Naive thymus-derived CD4-positive, alpha-beta T cell (primary cell): ENCODE data around the gene PAK6. TPM values are rescaled to one million over a fixed set of nuclear protein-coding genes. Genes with fewer than 3 reads are reported as not detected.

Source experiments
- ATAC-seq: fragments of 150-1000 bp; cut with Tn5 transposase; 2 replicates; pipeline ENCODE4 v1.10.0; 2021; ENCODE audit warnings: mild to moderate bottlenecking, moderate library complexity
- CTCF ChIA-PET: fragments of 350-600 bp; sonication (Branson Sonifier 250); formaldehyde crosslinking; loops from one replicate; lab custom pipeline; 2021; ENCODE audit warnings: antibody characterized with exemption; lab: Charles Lee
- POLR2A ChIA-PET: fragments of 350-600 bp; sonication (Branson Sonifier 250); formaldehyde crosslinking; loops from one replicate; lab custom pipeline; 2021; ENCODE audit warnings: antibody characterized with exemption, inconsistent platforms; lab: Charles Lee
- DNase-seq, 9 donors: peaks; one replicate each; pipeline versions ENCODE4 v3.0.0 to v3.0.0-alpha.2; 2020 to 2022; ENCODE audit warnings: mixed read lengths in 1 of 9
- H3K27ac ChIP-seq: one replicate; pipeline ENCODE4 v1.7.0; 2013; ENCODE audit warnings: mild to moderate bottlenecking, low read depth, low read length, moderate library complexity
- H3K27me3 ChIP-seq, 2 donors: one replicate each; pipeline ENCODE4 v1.7.0; 2013; ENCODE audit warnings: low read length in 2 of 2, mild to moderate bottlenecking in 2 of 2, moderate library complexity in 2 of 2; ENCODE audit not compliant: control insufficient read depth in 2 of 2, insufficient read depth in 2 of 2
- H3K36me3 ChIP-seq, 3 experiments: 1 replicate in 2 of 3; 2 replicates in 1 of 3; pipeline ENCODE4 v1.7.0; 2013; ENCODE audit warnings: low read length in 3 of 3, mild to moderate bottlenecking in 3 of 3, moderate library complexity in 1 of 3; ENCODE audit not compliant: insufficient read depth in 3 of 3, control insufficient read depth in 2 of 3
- H3K4me1 ChIP-seq, 2 donors: one replicate each; pipeline ENCODE4 v1.7.0; 2013; ENCODE audit warnings: low read length in 2 of 2, mild to moderate bottlenecking in 2 of 2, moderate library complexity in 1 of 2; ENCODE audit not compliant: control insufficient read depth in 2 of 2, insufficient read depth in 2 of 2
- H3K4me3 ChIP-seq: 2 replicates; pipeline ENCODE4 v1.7.0; 2013; ENCODE audit warnings: mild to moderate bottlenecking, low read length
- H3K9me3 ChIP-seq, 3 experiments: 1 replicate in 2 of 3; 2 replicates in 1 of 3; pipeline ENCODE4 v1.7.0; 2013; ENCODE audit warnings: low read length in 3 of 3; ENCODE audit not compliant: control insufficient read depth in 2 of 3
- H3K27ac Mint-ChIP-seq, 9 donors: one replicate each; pipeline ENCODE4 v1.8.0; 2020 to 2022; ENCODE audit warnings: mixed read lengths in 9 of 9, mild to moderate bottlenecking in 8 of 9, moderate library complexity in 5 of 9, inconsistent platforms in 2 of 9
- H3K27me3 Mint-ChIP-seq, 5 donors: one replicate each; pipeline ENCODE4 v1.8.0; 2021 to 2022; ENCODE audit warnings: mixed read lengths in 5 of 5, mild to moderate bottlenecking in 1 of 5
- H3K36me3 Mint-ChIP-seq, 5 donors: one replicate each; pipeline ENCODE4 v1.8.0; 2020 to 2022; ENCODE audit warnings: mixed read lengths in 5 of 5, mild to moderate bottlenecking in 3 of 5, inconsistent platforms in 1 of 5
- H3K4me1 Mint-ChIP-seq, 7 donors: one replicate each; pipeline ENCODE4 v1.8.0; 2020 to 2022; ENCODE audit warnings: mixed read lengths in 7 of 7, mild to moderate bottlenecking in 3 of 7, inconsistent platforms in 1 of 7
- H3K4me3 Mint-ChIP-seq, 10 donors: one replicate each; pipeline ENCODE4 v1.8.0; 2020 to 2022; ENCODE audit warnings: mild to moderate bottlenecking in 10 of 10, mixed read lengths in 10 of 10, moderate library complexity in 6 of 10, inconsistent platforms in 2 of 10
- H3K9me3 Mint-ChIP-seq, 11 donors: one replicate each; pipeline ENCODE4 v1.8.0; 2020 to 2022; ENCODE audit warnings: mixed read lengths in 11 of 11, mild to moderate bottlenecking in 4 of 11, inconsistent platforms in 1 of 11, moderate library complexity in 1 of 11
- intact Hi-C, 2 donors: fragments of 100-400 bp; cut with micrococcal nuclease; formaldehyde crosslinking; loops; one replicate each; pipeline ENCODE4 v1.15.1; 2023
- polyA plus RNA-seq, 2 donors: library from polyadenylated mRNA; unstranded; fragments of 300-500 nt; fragmentation: Illumina TruSeq; gene quantifications; one replicate each; pipeline ENCODE4 v1.2.3, GENCODE V29; 2021
- total RNA-seq, 6 experiments: library from RNA in 5 of 6; stranded (reverse) in 5 of 6; gene quantifications; 1 replicate in 5 of 6; 2 replicates in 1 of 6; pipeline ENCODE4 v1.2.3 and lab custom pipeline; 2021 to 2026

Gene PAK6
- total and polyA plus RNA-seq, 7 experiments from 2014 or later, result 0.58 to 1.9 TPM; not detected in 5

- H3K9me3 ChIP-seq, result no peaks in the 10 kb centered on the region
- peaks cover 0 to 3% of the 10 kb centered on the region in 2 donors for H3K4me1 ChIP-seq
- H3K27me3 Mint-ChIP-seq, result peaks cover 17 to 56% (median 21%) of the 10 kb centered on the region in 5 donors
- ChIA-PET POLR2A (interaction anchor here (0.7 to 3.8 kb wide), 3 partner anchors 30 to 59 kb away, joined by 3 to 29 read pairs (median 5); partner anchors contain the start of gene PLCB2), CTCF (interaction anchor here (0.6 to 4.5 kb wide), 27 partner anchors 10 to 498 kb away, joined by 3 to 143 read pairs (median 4); partner anchors contain the start of genes CCDC9B, INAFM2 and PLCB2)
- H3K4me3 ChIP-seq, result no peak overlapping the region
- no peaks in the 10 kb centered on the region for H3K36me3 ChIP-seq
- no peak overlapping the region for H3K27ac Mint-ChIP-seq
- intact Hi-C loops, result loop anchor here (1.0 to 5.0 kb wide), 4 partner anchors 31 to 143 kb away; partner anchors contain the start of gene INAFM2 (in 2 of the 2)
- ATAC-seq (peak; percentile 49), DNase-seq (peak; percentile 22 to 84 (median 59))
- peaks cover 0 to 20% (median 5%) of the 10 kb centered on the region in 7 donors for H3K4me1 Mint-ChIP-seq
- H3K27me3 ChIP-seq, result peaks cover 0 to 13% of the 10 kb centered on the region in 2 donors
- H3K27ac ChIP-seq, result no peak overlapping the region
- H3K36me3 Mint-ChIP-seq, result peaks cover 0 to 3% (median 0%) of the 10 kb centered on the region in 5 donors
- peak overlapping the region in 2 of 10 donors; percentile 4 to 39 for H3K4me3 Mint-ChIP-seq
- H3K9me3 Mint-ChIP-seq, result no peaks in the 10 kb centered on the region
These were observed 40.7 kb downstream of the PAK6 start for GRCh38 chr15:40279437-40280141.

- Histone ChIP-seq H3K9me3 (no peaks in the 10 kb centered on the region), H3K36me3 (no peaks in the 10 kb centered on the region), H3K27ac (no peak overlapping the region), H3K27me3 (peaks cover 0 to 13% of the 10 kb centered on the region in 2 donors), H3K4me3 (no peak overlapping the region), H3K4me1 (peaks cover 0 to 3% of the 10 kb centered on the region in 2 donors)
- ATAC-seq (no peak), DNase-seq (no peak)
- ChIA-PET CTCF (interaction anchor here (0.8 to 4.5 kb wide), 11 partner anchors 9 to 238 kb away, joined by 3 to 143 read pairs (median 4); partner anchors contain the start of genes CCDC9B, INAFM2 and PLCB2), POLR2A (interaction anchor here (3.8 kb wide), 1 partner anchor 29 kb away, joined by 29 read pairs; the partner anchor contains the start of gene PLCB2)
- peaks cover 0 to 17% (median 5%) of the 10 kb centered on the region in 7 donors for H3K4me1 Mint-ChIP-seq
- H3K36me3 Mint-ChIP-seq, result peaks cover 0 to 3% (median 0%) of the 10 kb centered on the region in 5 donors
- peaks cover 0 to under 1% (median 0%) of the 10 kb centered on the region in 11 donors for H3K9me3 Mint-ChIP-seq
- peaks cover 17 to 56% (median 21%) of the 10 kb centered on the region in 5 donors for H3K27me3 Mint-ChIP-seq
- H3K27ac Mint-ChIP-seq, result no peak overlapping the region
- intact Hi-C loops, result loop anchor here (5.0 kb wide), 1 partner anchor 42 kb away; the partner anchor contains the start of gene INAFM2 (in 2 of the 2)
- H3K4me3 Mint-ChIP-seq, result peak overlapping the region in 8 of 10 donors; percentile 35 to 76 (median 60)
These were observed 41.6 kb downstream of the PAK6 start for GRCh38 chr15:40280260-40281056.

- no peak overlapping the region for H3K27ac Mint-ChIP-seq
- H3K27me3 Mint-ChIP-seq, result peaks cover 17 to 56% (median 21%) of the 10 kb centered on the region in 5 donors
- H3K9me3 Mint-ChIP-seq, result peaks cover 0 to 2% (median 0%) of the 10 kb centered on the region in 11 donors
- no peaks in the 10 kb centered on the region for H3K9me3 ChIP-seq
- DNase-seq, result no peak
- H3K4me1 Mint-ChIP-seq, result peaks cover 0 to 11% (median 5%) of the 10 kb centered on the region in 7 donors
- POLR2A ChIA-PET, result interaction anchor here (3.8 kb wide), 1 partner anchor 28 kb away, joined by 29 read pairs; the partner anchor contains the start of gene PLCB2
- peaks cover 0 to 3% (median 0%) of the 10 kb centered on the region in 5 donors for H3K36me3 Mint-ChIP-seq
- no peak overlapping the region for H3K27ac ChIP-seq
- CTCF ChIA-PET, result interaction anchor here (1.0 to 4.5 kb wide), 7 partner anchors 9 to 236 kb away, joined by 3 to 143 read pairs (median 8); partner anchors contain the start of genes CCDC9B and PLCB2
- H3K36me3 ChIP-seq, result no peaks in the 10 kb centered on the region
- peaks cover 0 to 13% of the 10 kb centered on the region in 2 donors for H3K27me3 ChIP-seq
- peak overlapping the region; percentile 35 to 76 (median 58) for H3K4me3 Mint-ChIP-seq
- intact Hi-C loops, result loop anchor here (5.0 kb wide), 1 partner anchor 41 kb away; the partner anchor contains the start of gene INAFM2 (in 2 of the 2)
- no peak for ATAC-seq
- H3K4me3 ChIP-seq, result no peak overlapping the region
- peaks cover 0 to 3% of the 10 kb centered on the region in 2 donors for H3K4me1 ChIP-seq
These were observed 42.4 kb downstream of the PAK6 start for GRCh38 chr15:40281057-40281800.

- Mint-ChIP-seq H3K4me3 (peak overlapping the region in 1 of 10 donors; percentile 77), H3K27me3 (peaks cover 17 to 51% (median 21%) of the 10 kb centered on the region in 5 donors), H3K27ac (no peak overlapping the region), H3K36me3 (peaks cover 0 to 3% (median 0%) of the 10 kb centered on the region in 5 donors), H3K4me1 (peaks cover 0 to 11% (median 5%) of the 10 kb centered on the region in 7 donors), H3K9me3 (peaks cover 0 to 2% (median 0%) of the 10 kb centered on the region in 11 donors)
- no peak overlapping the region for H3K27ac ChIP-seq
- ChIA-PET CTCF (interaction anchor here (1.0 to 2.8 kb wide), 3 partner anchors 26 to 236 kb away, joined by 3 to 11 read pairs (median 4); partner anchors contain the start of gene PLCB2), POLR2A (no interaction called here)
- peaks cover 0 to 3% of the 10 kb centered on the region in 2 donors for H3K4me1 ChIP-seq
- peak overlapping the region; percentile 57 for H3K4me3 ChIP-seq
- ATAC-seq (no peak), DNase-seq (no peak)
- H3K27me3 ChIP-seq, result peaks cover 0 to 13% of the 10 kb centered on the region in 2 donors
- intact Hi-C loops, result loop anchor here (1.0 to 5.0 kb wide), 2 partner anchors 41 to 141 kb away; partner anchors contain the start of gene INAFM2 (in 2 of the 2)
- H3K9me3 ChIP-seq, result no peaks in the 10 kb centered on the region
- H3K36me3 ChIP-seq, result peaks cover 0 to 3% (median 0%) of the 10 kb centered on the region in 3 experiments
These were observed 42.9 kb downstream of the PAK6 start for GRCh38 chr15:40281801-40282146.

GRCh38 chr15:40282147-40282868, 43.4 kb downstream of the PAK6 start:
- Mint-ChIP-seq H3K4me3 (peak overlapping the region in 9 of 10 donors; percentile 42 to 77 (median 67)), H3K36me3 (peaks cover 0 to 3% (median 0%) of the 10 kb centered on the region in 5 donors), H3K27ac (no peak overlapping the region), H3K9me3 (peaks cover 0 to 2% (median 0%) of the 10 kb centered on the region in 11 donors), H3K4me1 (peaks cover 0 to 11% (median 5%) of the 10 kb centered on the region in 7 donors), H3K27me3 (peaks cover 17 to 46% (median 21%) of the 10 kb centered on the region in 5 donors)
- peaks cover 0 to 9% (median 0%) of the 10 kb centered on the region in 3 experiments for H3K36me3 ChIP-seq
- intact Hi-C loops, result loop anchor here (1.0 to 5.0 kb wide), 2 partner anchors 40 to 140 kb away; partner anchors contain the start of gene INAFM2 (in 2 of the 2)
- H3K27me3 ChIP-seq, result peaks cover 0 to 13% of the 10 kb centered on the region in 2 donors
- DNase-seq, result peak in 7 of 9 donors; percentile 39 to 66 (median 50)
- no peaks in the 10 kb centered on the region for H3K9me3 ChIP-seq
- ChIA-PET CTCF (interaction anchor here (1.0 to 2.8 kb wide), 4 partner anchors 26 to 237 kb away, joined by 3 to 11 read pairs (median 4); partner anchors contain the start of gene PLCB2), POLR2A (no interaction called here)
- peak; percentile 79 for ATAC-seq
- peaks cover 0 to 3% of the 10 kb centered on the region in 2 donors for H3K4me1 ChIP-seq
- H3K4me3 ChIP-seq, result peak overlapping the region; percentile 57
- H3K27ac ChIP-seq, result no peak overlapping the region
